ENCODE data around the gene CDK6. TPM values are rescaled to one million over a fixed set of nuclear protein-coding genes. Genes with fewer than 3 reads are reported as not detected.

Gene CDK6
- total RNA-seq, 2 donors from 2014 or later = 28.5 to 36.6 TPM

GRCh38 chr7:92794831-92795230, 41.5 kb downstream of the CDK6 start:
- Histone ChIP-seq H3K9me3 (ENCODE audit: control insufficient read depth, low read length) (peaks cover 6% of the 10 kb centered on the region), H3K36me3 (ENCODE audit: control insufficient read depth, insufficient read depth, low read length) (peaks cover 4% of the 10 kb centered on the region), H3K4me1 (ENCODE audit: control insufficient read depth, insufficient read depth, low read length) (no peaks in the 10 kb centered on the region), H3K9ac (ENCODE audit: extremely low read depth, low read length, poor library complexity, severe bottlenecking) (no peak overlapping the region), H3K27ac (ENCODE audit: low read depth, low read length) (no peak overlapping the region), H3K27me3 (ENCODE audit: control insufficient read depth, insufficient read depth, low read length, poor library complexity, severe bottlenecking) (no peaks in the 10 kb centered on the region), H3K4me3 (ENCODE audit: low read length) (no peak overlapping the region)
- WGBS, 2 experiments (ENCODE audit: insufficient coverage in 1 of 2, insufficient read length in 1 of 2) = 87% methylated on average over 2 of the region's 2 CpGs; no CpG with 5 or more reads in 1 of the 2 experiments
- no peak overlapping the region for H3K27ac Mint-ChIP-seq
- H3K4me1 Mint-ChIP-seq = peaks cover 1% of the 10 kb centered on the region
- no peaks in the 10 kb centered on the region for H3K27me3 Mint-ChIP-seq (ENCODE audit: insufficient read depth)
- TF ChIP-seq, protein P1, sequence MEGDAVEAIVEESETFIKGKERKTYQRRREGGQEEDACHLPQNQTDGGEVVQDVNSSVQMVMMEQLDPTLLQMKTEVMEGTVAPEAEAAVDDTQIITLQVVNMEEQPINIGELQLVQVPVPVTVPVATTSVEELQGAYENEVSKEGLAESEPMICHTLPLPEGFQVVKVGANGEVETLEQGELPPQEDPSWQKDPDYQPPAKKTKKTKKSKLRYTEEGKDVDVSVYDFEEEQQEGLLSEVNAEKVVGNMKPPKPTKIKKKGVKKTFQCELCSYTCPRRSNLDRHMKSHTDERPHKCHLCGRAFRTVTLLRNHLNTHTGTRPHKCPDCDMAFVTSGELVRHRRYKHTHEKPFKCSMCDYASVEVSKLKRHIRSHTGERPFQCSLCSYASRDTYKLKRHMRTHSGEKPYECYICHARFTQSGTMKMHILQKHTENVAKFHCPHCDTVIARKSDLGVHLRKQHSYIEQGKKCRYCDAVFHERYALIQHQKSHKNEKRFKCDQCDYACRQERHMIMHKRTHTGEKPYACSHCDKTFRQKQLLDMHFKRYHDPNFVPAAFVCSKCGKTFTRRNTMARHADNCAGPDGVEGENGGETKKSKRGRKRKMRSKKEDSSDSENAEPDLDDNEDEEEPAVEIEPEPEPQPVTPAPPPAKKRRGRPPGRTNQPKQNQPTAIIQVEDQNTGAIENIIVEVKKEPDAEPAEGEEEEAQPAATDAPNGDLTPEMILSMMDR (conservative IDR thresholded peaks at IDR 0.05) = no peak
- H3K36me3 Mint-ChIP-seq (ENCODE audit: low read depth) = peaks cover 8% of the 10 kb centered on the region
- H3K4me3 Mint-ChIP-seq = no peak overlapping the region
- DNase-seq = no peak
- H3K9me3 Mint-ChIP-seq = peaks cover 4% of the 10 kb centered on the region

- H3K36me3 ChIP-seq (ENCODE audit: control insufficient read depth, insufficient read depth, low read length) = peaks cover 4% of the 10 kb centered on the region
- no peak for DNase-seq
- no peak overlapping the region for H3K4me3 Mint-ChIP-seq
- H3K9ac ChIP-seq (ENCODE audit: extremely low read depth, low read length, poor library complexity, severe bottlenecking) = no peak overlapping the region
- no peaks in the 10 kb centered on the region for H3K27me3 Mint-ChIP-seq (ENCODE audit: insufficient read depth)
- 90 to 100% methylated on average over 3 to 4 of the region's 4 CpGs for WGBS, 2 experiments (ENCODE audit: insufficient coverage in 1 of 2, insufficient read length in 1 of 2)
- H3K4me1 Mint-ChIP-seq = peaks cover 1% of the 10 kb centered on the region
- H3K27ac Mint-ChIP-seq = no peak overlapping the region
- peaks cover 5% of the 10 kb centered on the region for H3K9me3 Mint-ChIP-seq
- no peak overlapping the region for H3K27ac ChIP-seq (ENCODE audit: low read depth, low read length)
- no peaks in the 10 kb centered on the region for H3K4me1 ChIP-seq (ENCODE audit: control insufficient read depth, insufficient read depth, low read length)
- no peaks in the 10 kb centered on the region for H3K27me3 ChIP-seq (ENCODE audit: control insufficient read depth, insufficient read depth, low read length, poor library complexity, severe bottlenecking)
- TF ChIP-seq, protein P1 (conservative IDR thresholded peaks at IDR 0.05) = no peak
- H3K9me3 ChIP-seq (ENCODE audit: control insufficient read depth, low read length) = peaks cover 10% of the 10 kb centered on the region
- peaks cover 9% of the 10 kb centered on the region for H3K36me3 Mint-ChIP-seq (ENCODE audit: low read depth)
- no peak overlapping the region for H3K4me3 ChIP-seq (ENCODE audit: low read length)
Measured at GRCh38 chr7:92794391-92794790, 42.0 kb downstream of the CDK6 start.

DNA sequence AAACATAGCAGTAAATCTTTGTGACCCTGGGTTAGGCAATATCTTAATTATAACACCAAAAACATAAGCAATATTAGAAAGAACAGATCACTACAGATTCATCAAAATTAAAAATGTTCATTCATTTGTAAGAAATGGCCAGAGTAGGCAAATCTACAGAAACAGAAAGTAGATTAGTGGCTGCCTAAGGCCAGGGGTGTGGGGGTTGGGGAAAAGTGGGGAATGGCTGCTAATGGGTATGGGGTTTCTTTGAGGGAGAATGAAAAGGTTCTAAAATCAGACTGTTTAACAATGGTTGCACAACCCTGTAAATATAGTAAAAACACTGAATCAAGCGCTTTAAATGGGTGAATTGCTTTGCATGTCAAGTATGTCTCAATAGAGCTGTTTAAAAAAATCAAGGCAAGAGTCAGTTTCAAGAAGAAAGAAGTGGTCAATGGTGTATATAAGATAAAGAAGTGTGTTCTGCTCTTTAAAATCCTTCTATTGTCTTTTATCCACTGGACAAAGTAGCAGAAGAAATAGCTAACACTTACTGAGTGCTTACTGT, 42.6 kb downstream of the CDK6 start:
- H3K36me3 ChIP-seq (ENCODE audit: control insufficient read depth, insufficient read depth, low read length) = peaks cover 4% of the 10 kb centered on the region
- no peaks in the 10 kb centered on the region for H3K4me1 ChIP-seq (ENCODE audit: control insufficient read depth, insufficient read depth, low read length)
- H3K36me3 Mint-ChIP-seq (ENCODE audit: low read depth) = peaks cover 14% of the 10 kb centered on the region
- no peaks in the 10 kb centered on the region for H3K27me3 ChIP-seq (ENCODE audit: control insufficient read depth, insufficient read depth, low read length, poor library complexity, severe bottlenecking)
- H3K9ac ChIP-seq (ENCODE audit: extremely low read depth, low read length, poor library complexity, severe bottlenecking) = no peak overlapping the region
- no peak overlapping the region for H3K27ac ChIP-seq (ENCODE audit: low read depth, low read length)
- TF ChIP-seq, protein P1 (conservative IDR thresholded peaks at IDR 0.05) = no peak
- H3K4me3 Mint-ChIP-seq = no peak overlapping the region
- DNase-seq = no peak
- H3K27me3 Mint-ChIP-seq (ENCODE audit: insufficient read depth) = no peaks in the 10 kb centered on the region
- no peak overlapping the region for H3K4me3 ChIP-seq (ENCODE audit: low read length)
- H3K4me1 Mint-ChIP-seq = peaks cover 1% of the 10 kb centered on the region
- peaks cover 11% of the 10 kb centered on the region for H3K9me3 Mint-ChIP-seq
- H3K9me3 ChIP-seq (ENCODE audit: control insufficient read depth, low read length) = peaks cover 16% of the 10 kb centered on the region
- H3K27ac Mint-ChIP-seq = no peak overlapping the region
- WGBS, 2 experiments (ENCODE audit: insufficient coverage in 1 of 2, insufficient read length in 1 of 2) = 100% methylated on average over 1 of the region's 1 CpG
